HUES48 (cell line): ENCODE data around the gene VAPB.

ENCODE experiments used
- H3K27ac ChIP-seq: one replicate; pipeline ENCODE4 v1.7.0; 2013; ENCODE audit warnings: low read depth, low read length, inconsistent platforms
- H3K27me3 ChIP-seq: 2 replicates; pipeline ENCODE4 v1.6.1; 2013; ENCODE audit warnings: mild to moderate bottlenecking, low read length; ENCODE audit not compliant: control insufficient read depth, insufficient read depth
- H3K36me3 ChIP-seq: 2 replicates; pipeline ENCODE4 v1.6.1; 2013; ENCODE audit warnings: low read length; ENCODE audit not compliant: control insufficient read depth, insufficient read depth
- H3K4me1 ChIP-seq: 2 replicates; pipeline ENCODE4 v1.6.1; 2013; ENCODE audit warnings: mild to moderate bottlenecking, low read length; ENCODE audit not compliant: control insufficient read depth, insufficient read depth
- H3K4me3 ChIP-seq: 2 replicates; pipeline ENCODE4 v1.5.1; 2013; ENCODE audit warnings: mild to moderate bottlenecking, low read depth, low read length
- H3K9ac ChIP-seq: 2 replicates; pipeline ENCODE4 v1.6.1; 2013; ENCODE audit warnings: mild to moderate bottlenecking, low read depth, low read length, moderate library complexity
- H3K9me3 ChIP-seq: 2 replicates; pipeline ENCODE4 v1.6.1; 2013; ENCODE audit warnings: low read length; ENCODE audit not compliant: control insufficient read depth, insufficient read depth

VAPB gene

DNA sequence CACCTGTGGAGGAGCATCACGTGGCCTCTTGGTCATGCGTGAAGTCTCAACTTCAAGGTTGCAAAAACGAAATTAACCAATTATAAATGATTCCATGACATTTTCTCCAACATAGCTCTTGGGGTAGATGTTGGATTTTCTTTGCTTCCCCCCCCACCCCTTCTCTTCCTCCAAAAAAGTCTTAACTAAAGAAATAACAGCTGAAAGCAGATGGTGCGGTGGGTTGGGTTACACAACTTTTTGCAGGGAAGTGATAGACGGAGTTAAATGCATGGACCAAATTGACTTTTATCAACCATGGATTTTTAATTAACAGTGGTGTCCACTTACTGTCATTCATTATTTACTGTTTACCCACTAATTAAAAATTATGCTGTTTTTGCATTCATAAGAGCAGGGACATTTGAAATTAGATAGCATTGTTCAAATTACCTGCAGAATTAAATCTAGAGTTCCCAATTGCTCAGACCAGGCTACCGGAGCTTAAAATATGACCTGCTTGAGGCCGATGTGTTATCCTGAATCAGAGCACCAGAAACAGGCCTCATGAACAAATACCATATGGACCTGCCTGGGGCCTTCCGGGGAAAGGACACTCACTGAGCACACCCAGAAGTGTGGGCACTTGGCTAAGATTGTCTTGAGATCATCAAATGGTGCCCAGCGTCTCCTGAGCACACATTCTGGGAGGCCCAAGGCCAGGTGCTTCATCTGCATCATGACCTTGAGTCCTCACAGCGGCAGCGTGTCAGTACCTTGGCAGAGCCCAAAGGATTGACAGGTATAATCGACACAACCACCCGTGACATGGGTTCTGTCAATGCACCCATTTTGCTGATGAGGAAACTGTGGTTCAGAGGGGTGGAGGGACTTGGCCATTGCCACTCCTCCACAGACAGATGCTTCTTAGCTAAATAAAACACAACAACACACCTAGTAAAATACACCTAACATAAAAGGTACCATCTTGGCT is 84.7 kb downstream of the VAPB start:
- H3K9ac ChIP-seq = no peak overlapping the region
- H3K4me3 ChIP-seq = no peak overlapping the region
- no peaks in the 10 kb centered on the region for H3K4me1 ChIP-seq
- no peaks in the 10 kb centered on the region for H3K36me3 ChIP-seq
- no peaks in the 10 kb centered on the region for H3K27me3 ChIP-seq
- H3K27ac ChIP-seq = no peak overlapping the region
- 0 out of 2 replicates have a peak, but pooled peaks cover 2% of the 10 kb centered on the region for H3K9me3 ChIP-seq

DNA sequence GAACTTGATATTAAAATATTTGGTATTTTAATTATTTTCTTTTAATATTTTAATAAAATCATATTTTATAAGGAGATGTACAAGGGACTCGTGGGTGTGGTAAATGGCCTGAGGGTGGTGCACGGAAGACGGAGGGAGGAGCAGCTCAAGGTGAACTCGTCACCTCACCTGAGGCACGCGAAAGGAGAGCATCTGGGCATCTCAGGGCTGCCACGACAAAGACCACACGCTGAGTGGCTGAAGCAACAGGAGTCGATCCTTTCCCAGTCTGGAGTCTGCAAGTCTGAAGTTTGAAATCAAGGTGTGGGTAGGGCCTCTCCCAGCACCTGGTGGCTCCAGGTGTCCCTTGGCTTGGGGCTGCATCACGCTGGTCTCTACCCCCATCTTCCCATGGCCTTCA is 86.4 kb downstream of the VAPB start:
- Histone ChIP-seq H3K27ac (no peak overlapping the region), H3K4me3 (no peak overlapping the region), H3K4me1 (no peaks in the 10 kb centered on the region), H3K27me3 (no peaks in the 10 kb centered on the region), H3K36me3 (no peaks in the 10 kb centered on the region), H3K9ac (no peak overlapping the region), H3K9me3 (0 out of 2 replicates have a peak, but pooled peaks cover 2% of the 10 kb centered on the region)

DNA sequence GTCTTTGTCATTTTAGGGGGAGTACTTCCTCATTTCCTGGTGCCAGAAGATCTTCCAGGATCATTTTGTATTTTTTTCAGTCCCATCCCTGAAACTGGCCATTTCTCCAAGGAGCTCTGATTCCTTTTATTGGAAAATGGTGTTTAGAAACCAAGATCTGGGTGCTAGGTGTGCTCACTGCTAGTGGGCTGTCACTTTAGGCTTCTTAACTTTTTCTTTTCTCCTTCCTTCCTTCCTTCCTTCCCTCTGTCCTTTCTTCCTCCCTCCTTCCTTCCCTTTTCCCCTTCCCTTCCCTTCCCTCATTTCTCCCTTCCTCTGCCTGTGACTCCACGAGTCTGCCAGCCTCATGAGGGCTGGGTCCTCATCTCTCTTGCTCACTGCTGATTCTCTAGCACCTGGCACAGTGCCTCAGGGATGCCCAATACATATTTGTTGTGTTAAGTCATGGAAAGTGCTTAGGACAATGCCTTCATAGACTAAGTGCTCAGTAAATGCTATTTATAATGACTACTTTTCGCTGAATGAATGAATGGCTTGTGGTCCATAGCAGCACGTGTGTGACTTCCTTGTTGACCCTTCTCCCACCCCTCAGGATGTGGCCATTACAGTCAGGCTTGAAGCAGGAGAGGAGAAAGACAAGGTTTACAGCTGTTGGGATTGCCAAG is 89.2 kb downstream of the VAPB start:
- Histone ChIP-seq H3K4me1 (peaks cover 9% of the 10 kb centered on the region; the same call in 1 of the 2 replicates), H3K27ac (no peak overlapping the region), H3K36me3 (no peaks in the 10 kb centered on the region), H3K27me3 (no peaks in the 10 kb centered on the region), H3K4me3 (no peak overlapping the region), H3K9me3 (0 out of 2 replicates have a peak, but pooled peaks cover 2% of the 10 kb centered on the region), H3K9ac (no peak overlapping the region)

DNA sequence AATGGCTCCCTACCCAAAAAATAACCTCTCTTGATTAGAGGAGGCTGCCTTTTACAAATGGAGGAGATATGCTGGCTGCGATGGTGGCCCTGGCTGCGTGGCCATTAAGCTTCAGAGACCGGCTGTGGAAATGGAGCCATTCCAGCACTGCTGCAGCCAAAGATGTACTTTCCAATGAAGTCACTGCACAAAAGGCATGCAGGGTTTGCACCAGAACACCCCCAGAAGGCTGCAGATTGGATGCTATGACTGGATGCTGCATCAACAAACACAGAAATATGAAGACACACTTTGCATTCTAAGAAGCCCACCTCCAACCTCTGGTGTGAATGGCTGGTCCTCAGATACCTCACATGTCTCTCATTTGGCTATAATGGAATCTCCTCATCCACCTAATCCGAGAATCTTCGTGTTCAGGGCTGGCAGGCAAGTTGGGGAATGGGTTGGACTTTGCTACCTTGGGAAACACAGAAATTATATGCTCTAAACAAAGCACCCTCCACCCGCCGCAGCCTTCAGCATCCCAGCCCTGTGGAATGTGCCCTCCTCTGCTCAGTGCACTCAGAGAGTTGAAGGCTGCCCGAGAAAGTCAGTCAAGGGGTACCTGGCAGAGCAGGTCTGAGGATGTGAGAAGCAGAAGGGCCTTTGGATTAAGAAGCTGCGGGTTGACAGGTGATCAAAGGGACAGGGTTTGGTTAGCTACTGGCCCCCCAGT is 90.9 kb downstream of the VAPB start:
- no peak overlapping the region for H3K9ac ChIP-seq
- no peak overlapping the region for H3K27ac ChIP-seq
- H3K4me1 ChIP-seq = peaks cover 9% of the 10 kb centered on the region; the same call in 1 of the 2 replicates
- no peak overlapping the region for H3K4me3 ChIP-seq
- no peaks in the 10 kb centered on the region for H3K27me3 ChIP-seq
- 0 out of 2 replicates have a peak, but pooled peaks cover 2% of the 10 kb centered on the region for H3K9me3 ChIP-seq
- no peaks in the 10 kb centered on the region for H3K36me3 ChIP-seq

DNA sequence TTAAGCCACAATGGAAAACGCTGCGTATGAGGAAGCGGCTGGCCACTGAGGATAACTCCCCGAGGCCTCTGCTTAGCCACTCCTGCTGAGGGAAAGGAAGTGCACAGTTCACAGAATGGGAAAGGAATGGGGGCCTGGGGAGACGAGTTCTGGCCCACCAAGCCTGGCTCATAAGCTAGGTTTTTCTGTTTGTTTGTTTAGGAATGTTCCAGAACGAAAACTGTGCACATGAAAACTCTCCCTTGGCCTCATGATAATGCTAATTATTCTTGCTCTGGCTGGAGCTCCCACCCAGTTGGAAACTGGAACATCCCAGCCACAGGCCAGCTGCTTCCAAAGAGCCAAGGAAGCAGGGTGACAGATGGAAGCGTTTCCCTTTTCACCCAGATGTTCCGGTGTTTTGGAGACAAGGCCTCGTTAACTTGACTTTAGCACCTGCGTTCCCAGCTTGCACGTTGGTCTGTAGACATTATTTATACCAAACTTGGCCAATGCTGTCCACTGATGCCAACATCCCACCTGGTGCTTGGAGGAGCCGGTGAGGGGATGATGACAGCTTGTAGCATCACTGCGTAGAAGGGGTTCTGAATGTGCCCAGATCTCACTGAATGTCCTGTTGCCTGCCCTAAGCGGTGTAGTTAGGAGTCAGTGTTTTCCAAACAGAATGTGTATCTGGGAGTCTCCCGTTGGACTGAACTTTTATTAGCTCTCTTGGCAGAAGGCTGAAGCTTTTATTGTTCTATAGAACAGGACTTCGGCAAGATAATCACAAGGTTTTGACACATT is 91.7 kb downstream of the VAPB start:
- no peaks in the 10 kb centered on the region for H3K27me3 ChIP-seq
- H3K9ac ChIP-seq = no peak overlapping the region
- H3K4me1 ChIP-seq = peaks cover 9% of the 10 kb centered on the region; the same call in 1 of the 2 replicates
- no peak overlapping the region for H3K27ac ChIP-seq
- peaks cover 3% of the 10 kb centered on the region; the same call in 1 of the 2 replicates for H3K9me3 ChIP-seq
- no peaks in the 10 kb centered on the region for H3K36me3 ChIP-seq
- H3K4me3 ChIP-seq = no peak overlapping the region

DNA sequence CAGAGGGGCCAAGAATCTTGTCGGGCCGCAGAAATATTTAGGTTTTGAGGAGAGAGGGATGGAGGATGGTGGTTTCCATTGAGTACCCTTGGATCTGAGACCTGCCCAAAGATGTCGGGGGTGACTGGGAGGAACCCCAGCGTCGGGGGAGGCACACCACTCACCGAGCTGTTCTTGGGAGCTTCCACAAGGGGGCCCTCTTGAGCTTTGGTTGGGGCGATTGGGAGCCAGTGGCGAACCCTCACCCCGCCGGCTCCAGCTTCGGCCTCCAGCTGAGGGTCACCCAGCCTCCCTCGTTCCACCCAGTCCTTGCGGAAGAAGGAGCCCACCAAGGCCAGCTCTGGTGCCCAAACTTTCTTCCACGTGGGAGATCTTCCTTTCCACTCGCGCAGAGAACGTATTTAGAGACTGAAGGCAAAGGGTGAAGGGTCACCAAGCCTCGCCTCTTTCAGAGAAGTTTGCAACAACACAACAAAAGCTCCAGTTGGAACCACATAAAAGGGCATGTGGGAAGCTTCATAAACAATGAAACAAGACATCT is 92.5 kb downstream of the VAPB start:
- peaks cover 9% of the 10 kb centered on the region for H3K9me3 ChIP-seq
- H3K4me1 ChIP-seq = peaks cover 9% of the 10 kb centered on the region; the same call in 1 of the 2 replicates
- H3K27ac ChIP-seq = no peak overlapping the region
- H3K4me3 ChIP-seq = no peak overlapping the region
- H3K36me3 ChIP-seq = no peaks in the 10 kb centered on the region
- H3K9ac ChIP-seq = no peak overlapping the region
- no peaks in the 10 kb centered on the region for H3K27me3 ChIP-seq

DNA sequence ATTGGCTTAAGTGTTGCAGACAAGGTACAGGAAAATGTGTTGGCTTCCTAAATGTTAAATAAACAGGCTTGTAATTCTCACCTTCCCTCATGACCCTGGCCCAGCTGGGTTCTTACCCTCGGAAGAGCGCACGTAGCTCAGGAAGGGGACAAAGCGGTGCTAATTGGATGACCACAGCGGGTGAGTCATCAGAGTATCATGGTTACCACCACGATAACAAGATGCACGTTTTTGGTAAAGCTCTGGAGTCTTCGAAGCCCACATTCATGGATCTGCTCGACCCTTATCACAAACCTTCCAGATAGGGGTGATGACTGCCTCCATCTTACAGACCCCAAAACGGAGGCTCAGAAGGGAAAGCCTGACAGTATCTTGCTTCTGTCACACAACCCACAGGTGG is 93.4 kb downstream of the VAPB start:
- peaks cover 9% of the 10 kb centered on the region; the same call in 1 of the 2 replicates for H3K4me1 ChIP-seq
- no peak overlapping the region for H3K9ac ChIP-seq
- H3K36me3 ChIP-seq = no peaks in the 10 kb centered on the region
- no peaks in the 10 kb centered on the region for H3K27me3 ChIP-seq
- H3K4me3 ChIP-seq = no peak overlapping the region
- H3K9me3 ChIP-seq = peaks cover 9% of the 10 kb centered on the region
- H3K27ac ChIP-seq = no peak overlapping the region

DNA sequence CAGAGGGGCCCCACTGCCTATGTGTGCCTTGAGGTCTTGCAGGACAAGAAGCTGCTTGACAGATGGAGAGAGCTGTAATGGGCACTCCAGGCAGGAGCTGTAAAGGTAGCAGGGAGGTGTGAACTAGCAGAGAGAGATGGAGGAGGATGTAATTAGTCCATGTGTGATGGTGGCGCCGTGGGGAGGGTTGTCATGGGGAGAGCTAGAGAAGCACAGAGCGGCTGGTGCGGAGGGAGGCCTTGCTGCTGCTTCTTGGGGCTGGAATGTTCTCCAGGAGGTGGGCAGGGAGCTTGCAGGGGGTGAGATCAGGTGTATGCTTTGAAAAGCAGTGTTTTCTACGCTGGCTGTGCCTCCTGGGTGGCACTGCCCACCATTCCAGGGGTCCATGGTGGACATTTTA is 94.0 kb downstream of the VAPB start:
- H3K27ac ChIP-seq = no peak overlapping the region
- no peak overlapping the region for H3K9ac ChIP-seq
- H3K4me3 ChIP-seq = no peak overlapping the region
- peaks cover 9% of the 10 kb centered on the region for H3K9me3 ChIP-seq
- no peaks in the 10 kb centered on the region for H3K36me3 ChIP-seq
- peaks cover 9% of the 10 kb centered on the region; the same call in 1 of the 2 replicates for H3K4me1 ChIP-seq
- H3K27me3 ChIP-seq = no peaks in the 10 kb centered on the region

DNA sequence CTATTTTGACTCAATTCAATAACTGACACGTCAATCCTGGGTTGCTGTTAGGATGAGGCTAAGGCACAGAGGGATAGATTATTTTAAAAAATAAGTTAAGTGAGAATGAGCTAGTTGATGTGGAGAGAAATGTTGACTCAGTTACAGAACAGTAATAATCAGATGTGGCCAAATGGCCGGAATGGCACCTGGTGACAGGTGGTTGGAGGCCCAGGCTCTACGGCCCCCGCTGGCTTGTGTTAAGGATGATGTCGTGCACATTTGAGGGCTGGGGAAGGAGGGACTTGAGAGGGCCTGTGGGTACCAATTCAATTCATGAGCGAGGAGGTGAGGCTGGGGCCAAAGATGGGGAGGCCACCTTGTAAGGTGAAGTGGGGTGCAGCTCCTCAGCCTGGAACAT is 94.4 kb downstream of the VAPB start:
- no peak overlapping the region for H3K9ac ChIP-seq
- no peaks in the 10 kb centered on the region for H3K27me3 ChIP-seq
- H3K4me3 ChIP-seq = no peak overlapping the region
- no peak overlapping the region for H3K27ac ChIP-seq
- peaks cover 9% of the 10 kb centered on the region for H3K9me3 ChIP-seq
- peaks cover 9% of the 10 kb centered on the region; the same call in 1 of the 2 replicates for H3K4me1 ChIP-seq
- H3K36me3 ChIP-seq = no peaks in the 10 kb centered on the region

DNA sequence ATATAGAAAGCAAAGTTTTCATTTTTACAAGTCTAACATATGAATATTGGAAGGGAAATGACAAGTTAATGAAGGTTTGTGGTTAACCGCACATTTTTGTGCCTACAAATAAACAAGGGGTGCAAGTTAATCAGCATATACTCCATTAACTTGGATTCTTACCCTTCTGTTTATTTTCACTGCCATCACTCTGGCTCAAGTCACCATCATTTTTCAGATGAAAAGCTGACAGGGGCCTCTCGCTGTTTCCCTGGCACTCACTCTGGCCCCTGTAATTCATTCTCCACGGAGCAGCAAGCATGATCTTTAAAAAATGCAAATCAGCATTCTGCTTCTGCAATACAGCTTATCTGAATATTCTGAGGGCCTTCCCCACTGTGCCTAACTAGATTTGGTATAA is 96.4 kb downstream of the VAPB start:
- Histone ChIP-seq H3K4me1 (peaks cover 9% of the 10 kb centered on the region; the same call in 1 of the 2 replicates), H3K27me3 (no peaks in the 10 kb centered on the region), H3K9ac (no peak overlapping the region), H3K4me3 (no peak overlapping the region), H3K9me3 (peaks cover 9% of the 10 kb centered on the region), H3K27ac (no peak overlapping the region), H3K36me3 (no peaks in the 10 kb centered on the region)
